ENCODE results near the gene NUP85. TPM values are rescaled to one million over a fixed set of nuclear protein-coding genes. Genes with fewer than 3 reads are reported as not detected.
A peak's percentile ranks its signal among the peaks of the same experiment; 100 is the strongest.

Gene NUP85
- total RNA-seq, 1 donor from 2014 or later, result 44.3 TPM

GRCh38 chr17:75262112-75262606 lies 56.7 kb downstream of the NUP85 start:
- FAIRE-seq (no peak), DNase-seq (ENCODE audit: low read depth) (no peak)
- H3K36me3 ChIP-seq (ENCODE audit: insufficient read depth, low read length), result peaks cover 23% of the 10 kb centered on the region
- peaks cover 59% of the 10 kb centered on the region for H3K79me2 ChIP-seq (ENCODE audit: insufficient read depth, low read length)
- peaks cover 17% of the 10 kb centered on the region for H3K4me1 ChIP-seq (ENCODE audit: insufficient read depth, low read length)
- Mint-ChIP-seq H3K4me1 (ENCODE audit: low read depth, unreplicated experiment) (peaks cover 16% of the 10 kb centered on the region), H3K36me3 (ENCODE audit: low read depth, unreplicated experiment) (no peaks in the 10 kb centered on the region), H3K4me3 (ENCODE audit: unreplicated experiment) (peak overlapping the region; percentile 91), H3K27ac (ENCODE audit: unreplicated experiment) (peak overlapping the region; percentile 98), H3K9me3 (ENCODE audit: unreplicated experiment) (no peaks in the 10 kb centered on the region), H3K27me3 (ENCODE audit: low read depth, unreplicated experiment) (no peaks in the 10 kb centered on the region)
- no peak for TF ChIP-seq EZH2 (IDR thresholded peaks at IDR 0.05; ENCODE audit: insufficient read depth, low read length)
- TF ChIP-seq, protein P1, sequence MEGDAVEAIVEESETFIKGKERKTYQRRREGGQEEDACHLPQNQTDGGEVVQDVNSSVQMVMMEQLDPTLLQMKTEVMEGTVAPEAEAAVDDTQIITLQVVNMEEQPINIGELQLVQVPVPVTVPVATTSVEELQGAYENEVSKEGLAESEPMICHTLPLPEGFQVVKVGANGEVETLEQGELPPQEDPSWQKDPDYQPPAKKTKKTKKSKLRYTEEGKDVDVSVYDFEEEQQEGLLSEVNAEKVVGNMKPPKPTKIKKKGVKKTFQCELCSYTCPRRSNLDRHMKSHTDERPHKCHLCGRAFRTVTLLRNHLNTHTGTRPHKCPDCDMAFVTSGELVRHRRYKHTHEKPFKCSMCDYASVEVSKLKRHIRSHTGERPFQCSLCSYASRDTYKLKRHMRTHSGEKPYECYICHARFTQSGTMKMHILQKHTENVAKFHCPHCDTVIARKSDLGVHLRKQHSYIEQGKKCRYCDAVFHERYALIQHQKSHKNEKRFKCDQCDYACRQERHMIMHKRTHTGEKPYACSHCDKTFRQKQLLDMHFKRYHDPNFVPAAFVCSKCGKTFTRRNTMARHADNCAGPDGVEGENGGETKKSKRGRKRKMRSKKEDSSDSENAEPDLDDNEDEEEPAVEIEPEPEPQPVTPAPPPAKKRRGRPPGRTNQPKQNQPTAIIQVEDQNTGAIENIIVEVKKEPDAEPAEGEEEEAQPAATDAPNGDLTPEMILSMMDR (IDR thresholded peaks at IDR 0.05; ENCODE audit: insufficient read depth, low read depth, low read length), result no peak
- peak overlapping the region; percentile 97 for H2AFZ ChIP-seq (ENCODE audit: low read depth, low read length)
- no peaks in the 10 kb centered on the region for H3K9me3 ChIP-seq (ENCODE audit: insufficient read depth, low read depth, low read length)
- H3K9ac ChIP-seq (ENCODE audit: low read length), result peak overlapping the region; percentile 97
- H4K20me1 ChIP-seq (ENCODE audit: insufficient read depth, low read length), result peaks cover 35% of the 10 kb centered on the region
- peak overlapping the region; percentile 94 for H3K4me2 ChIP-seq (ENCODE audit: low read length)
- H3K27me3 ChIP-seq (ENCODE audit: insufficient read depth, low read length), result no peaks in the 10 kb centered on the region
- H3K4me3 ChIP-seq (ENCODE audit: insufficient read depth, low read depth, low read length), result peak overlapping the region; percentile 93
- H3K27ac ChIP-seq (ENCODE audit: low read depth, low read length), result peak overlapping the region; percentile 100

- H3K4me3 ChIP-seq (ENCODE audit: insufficient read depth, low read depth, low read length), result no peak overlapping the region
- peaks cover 40% of the 10 kb centered on the region for H4K20me1 ChIP-seq (ENCODE audit: insufficient read depth, low read length)
- peaks cover 59% of the 10 kb centered on the region for H3K79me2 ChIP-seq (ENCODE audit: insufficient read depth, low read length)
- peaks cover 23% of the 10 kb centered on the region for H3K36me3 ChIP-seq (ENCODE audit: insufficient read depth, low read length)
- no peaks in the 10 kb centered on the region for H3K27me3 ChIP-seq (ENCODE audit: insufficient read depth, low read length)
- peaks cover 17% of the 10 kb centered on the region for H3K4me1 Mint-ChIP-seq (ENCODE audit: low read depth, unreplicated experiment)
- H3K27me3 Mint-ChIP-seq (ENCODE audit: low read depth, unreplicated experiment), result no peaks in the 10 kb centered on the region
- no peaks in the 10 kb centered on the region for H3K9me3 ChIP-seq (ENCODE audit: insufficient read depth, low read depth, low read length)
- DNase-seq (ENCODE audit: low read depth) (no peak), FAIRE-seq (no peak)
- H3K4me2 ChIP-seq (ENCODE audit: low read length), result peak overlapping the region; percentile 94
- H3K9ac ChIP-seq (ENCODE audit: low read length), result peak overlapping the region; percentile 97
- no peaks in the 10 kb centered on the region for H3K9me3 Mint-ChIP-seq (ENCODE audit: unreplicated experiment)
- no peak for TF ChIP-seq EZH2 (IDR thresholded peaks at IDR 0.05; ENCODE audit: insufficient read depth, low read length)
- TF ChIP-seq, protein P1 (IDR thresholded peaks at IDR 0.05; ENCODE audit: insufficient read depth, low read depth, low read length), result no peak
- H3K27ac ChIP-seq (ENCODE audit: low read depth, low read length), result no peak overlapping the region
- H3K4me3 Mint-ChIP-seq (ENCODE audit: unreplicated experiment), result peak overlapping the region; percentile 91
- H3K36me3 Mint-ChIP-seq (ENCODE audit: low read depth, unreplicated experiment), result peaks cover 3% of the 10 kb centered on the region
- no peak overlapping the region for H2AFZ ChIP-seq (ENCODE audit: low read depth, low read length)
- peaks cover 17% of the 10 kb centered on the region for H3K4me1 ChIP-seq (ENCODE audit: insufficient read depth, low read length)
- peak overlapping the region; percentile 12 for H3K27ac Mint-ChIP-seq (ENCODE audit: unreplicated experiment)
Measured at GRCh38 chr17:75263055-75263454, 57.6 kb downstream of the NUP85 start.

GRCh38 chr17:75265614-75266315 lies 60.3 kb downstream of the NUP85 start:
- Histone ChIP-seq H3K79me2 (ENCODE audit: insufficient read depth, low read length) (peaks cover 33% of the 10 kb centered on the region), H3K9me3 (ENCODE audit: insufficient read depth, low read depth, low read length) (no peaks in the 10 kb centered on the region), H4K20me1 (ENCODE audit: insufficient read depth, low read length) (peaks cover 19% of the 10 kb centered on the region), H3K27me3 (ENCODE audit: insufficient read depth, low read length) (no peaks in the 10 kb centered on the region), H3K27ac (ENCODE audit: low read depth, low read length) (no peak overlapping the region), H3K36me3 (ENCODE audit: insufficient read depth, low read length) (peaks cover 23% of the 10 kb centered on the region), H3K4me1 (ENCODE audit: insufficient read depth, low read length) (peaks cover 19% of the 10 kb centered on the region), H3K4me2 (ENCODE audit: low read length) (no peak overlapping the region), H3K9ac (ENCODE audit: low read length) (no peak overlapping the region), H3K4me3 (ENCODE audit: insufficient read depth, low read depth, low read length) (no peak overlapping the region), H2AFZ (ENCODE audit: low read depth, low read length) (no peak overlapping the region)
- Mint-ChIP-seq H3K9me3 (ENCODE audit: unreplicated experiment) (no peaks in the 10 kb centered on the region), H3K27ac (ENCODE audit: unreplicated experiment) (no peak overlapping the region), H3K27me3 (ENCODE audit: low read depth, unreplicated experiment) (no peaks in the 10 kb centered on the region), H3K36me3 (ENCODE audit: low read depth, unreplicated experiment) (peaks cover 3% of the 10 kb centered on the region), H3K4me1 (ENCODE audit: low read depth, unreplicated experiment) (peaks cover 10% of the 10 kb centered on the region), H3K4me3 (ENCODE audit: unreplicated experiment) (no peak overlapping the region)
- DNase-seq (ENCODE audit: low read depth) (no peak), FAIRE-seq (no peak)
- TF ChIP-seq, protein P1 (IDR thresholded peaks at IDR 0.05; ENCODE audit: insufficient read depth, low read depth, low read length), result no peak
- TF ChIP-seq EZH2 (IDR thresholded peaks at IDR 0.05; ENCODE audit: insufficient read depth, low read length), result no peak
